HepG2 (cell line): ENCODE data around the gene CALR. TPM values are rescaled to one million over a fixed set of nuclear protein-coding genes. Genes with fewer than 3 reads are reported as not detected.

Experiments
- ATF7-NPFF ChIP-seq: sonication (generic); formaldehyde crosslinking; IDR thresholded peaks from 2 replicates; pipeline ENCODE4 v1.8.1; 2023; ENCODE audit warnings: mild to moderate bottlenecking, low read depth, missing genetic modification reagents, moderate library complexity
- CBFB ChIP-seq: sonication (generic); formaldehyde crosslinking; IDR thresholded peaks from 2 replicates; pipeline ENCODE4 v1.4.0; 2020; ENCODE audit warnings: missing genetic modification reagents
- HNRNPL ChIP-seq: fragments of 200-400 bp; formaldehyde crosslinking; IDR thresholded peaks from 2 replicates; pipeline ENCODE4 v1.6.1; 2017; ENCODE audit warnings: mild to moderate bottlenecking, low read depth, low read length
- HNRNPLL ChIP-seq: fragments of 200-400 bp; formaldehyde crosslinking; IDR thresholded peaks from 2 replicates; pipeline ENCODE4 v1.6.1; 2017; ENCODE audit warnings: mild to moderate bottlenecking, low read depth, low read length; ENCODE audit not compliant: poor library complexity, severe bottlenecking
- ISL2 ChIP-seq: sonication (generic); formaldehyde crosslinking; IDR thresholded peaks from 2 replicates; pipeline ENCODE4 v1.5.0; 2020; ENCODE audit warnings: missing genetic modification reagents
- KAT2B ChIP-seq: fragments of 150-350 bp; IDR thresholded peaks from 2 replicates; pipeline ENCODE4 v1.6.1; 2014; ENCODE audit warnings: low read depth, low read length, borderline replicate concordance
- KLF16 ChIP-seq, 2 experiments: sonication (generic) in 1 of 2; formaldehyde crosslinking in 1 of 2; IDR thresholded peaks; 2 replicates each; pipeline versions ENCODE4 v1.6.1 to v1.8.0; 2016 to 2023; ENCODE audit warnings: missing genetic modification reagents in 2 of 2, missing compliant biosample characterization in 1 of 2
- PITX1 ChIP-seq: sonication (generic); formaldehyde crosslinking; IDR thresholded peaks from 2 replicates; pipeline ENCODE4 v1.5.1; 2020; ENCODE audit warnings: mild to moderate bottlenecking, missing genetic modification reagents
- RBFOX2 ChIP-seq: fragments of 200-400 bp; formaldehyde crosslinking; IDR thresholded peaks from 2 replicates; pipeline ENCODE4 v1.6.1; 2017; ENCODE audit warnings: low read depth, mild to moderate bottlenecking, low read length
- SAP130 ChIP-seq: IDR thresholded peaks from 2 replicates; pipeline ENCODE4 v1.6.1; 2016; ENCODE audit warnings: low read depth
- ZFY ChIP-seq: sonication (generic); formaldehyde crosslinking; IDR thresholded peaks from 2 replicates; pipeline ENCODE4 v1.4.0; 2020; ENCODE audit warnings: missing genetic modification reagents
- ZNF556 ChIP-seq: sonication (generic); formaldehyde crosslinking; IDR thresholded peaks from 2 replicates; pipeline ENCODE4 v1.4.0; 2020; ENCODE audit warnings: mild to moderate bottlenecking, missing genetic modification reagents, borderline replicate concordance
- polyA plus RNA-seq, 8 experiments: library from polyadenylated mRNA; depleted of rRNA in 3 of 8; stranded (reverse) in 7 of 8; unstranded in 1 of 8; fragments of >200 nt; fragmentation: Illumina TruSeq in 4 of 8; extraction: Trizol in 4 of 8; gene quantifications; 2 replicates each; pipeline versions ENCODE4 v1.2.1 to v1.2.3, GENCODE V29; 2011 to 2016; ENCODE audit warnings: low read depth in 4 of 8, missing spikeins in 1 of 8, mixed read lengths in 1 of 8; ENCODE audit not compliant: insufficient read depth in 1 of 8
- total RNA-seq, 5 experiments: library from RNA; depleted of rRNA; stranded (reverse); fragments of >200 nt; fragmentation: Illumina TruSeq; extraction: Trizol; gene quantifications; 2 replicates each; pipeline ENCODE4 v1.2.3, GENCODE V29; 2016; ENCODE audit warnings: low read depth in 1 of 5
- TF ChIP-seq, protein P1 (sequence below): IDR thresholded peaks from 2 replicates; pipeline ENCODE4 v1.6.1; 2018; ENCODE audit warnings: missing genetic modification reagents
- TF ChIP-seq, protein P2 (sequence below): sonication (generic); formaldehyde crosslinking; IDR thresholded peaks from 2 replicates; pipeline ENCODE4 v1.8.0; 2022; ENCODE audit warnings: missing genetic modification reagents, mild to moderate bottlenecking, borderline replicate concordance
- TF ChIP-seq, protein P3 (sequence below): sonication (generic); formaldehyde crosslinking; IDR thresholded peaks from 2 replicates; pipeline ENCODE4 v1.5.0; 2020; ENCODE audit warnings: missing genetic modification reagents, mild to moderate bottlenecking, borderline replicate concordance
- TF ChIP-seq, protein P4 (sequence below): sonication (generic); formaldehyde crosslinking; IDR thresholded peaks from 2 replicates; pipeline ENCODE4 v1.4.0; 2020; ENCODE audit warnings: missing genetic modification reagents
- TF ChIP-seq, protein P5 (sequence below): sonication (generic); formaldehyde crosslinking; IDR thresholded peaks from 2 replicates; pipeline ENCODE4 v1.4.0; 2020; ENCODE audit warnings: missing genetic modification reagents
- TF ChIP-seq, protein P6 (sequence below): sonication (generic); formaldehyde crosslinking; IDR thresholded peaks from 2 replicates; pipeline ENCODE4 v1.9.0; 2022; ENCODE audit warnings: low read depth, missing genetic modification reagents

The CALR gene
- total and polyA plus RNA-seq, 2 of the 13 experiments (the other 11 are each of a cell fraction or from before 2014, with no cell fraction given), result 898 to 934 TPM

DNA sequence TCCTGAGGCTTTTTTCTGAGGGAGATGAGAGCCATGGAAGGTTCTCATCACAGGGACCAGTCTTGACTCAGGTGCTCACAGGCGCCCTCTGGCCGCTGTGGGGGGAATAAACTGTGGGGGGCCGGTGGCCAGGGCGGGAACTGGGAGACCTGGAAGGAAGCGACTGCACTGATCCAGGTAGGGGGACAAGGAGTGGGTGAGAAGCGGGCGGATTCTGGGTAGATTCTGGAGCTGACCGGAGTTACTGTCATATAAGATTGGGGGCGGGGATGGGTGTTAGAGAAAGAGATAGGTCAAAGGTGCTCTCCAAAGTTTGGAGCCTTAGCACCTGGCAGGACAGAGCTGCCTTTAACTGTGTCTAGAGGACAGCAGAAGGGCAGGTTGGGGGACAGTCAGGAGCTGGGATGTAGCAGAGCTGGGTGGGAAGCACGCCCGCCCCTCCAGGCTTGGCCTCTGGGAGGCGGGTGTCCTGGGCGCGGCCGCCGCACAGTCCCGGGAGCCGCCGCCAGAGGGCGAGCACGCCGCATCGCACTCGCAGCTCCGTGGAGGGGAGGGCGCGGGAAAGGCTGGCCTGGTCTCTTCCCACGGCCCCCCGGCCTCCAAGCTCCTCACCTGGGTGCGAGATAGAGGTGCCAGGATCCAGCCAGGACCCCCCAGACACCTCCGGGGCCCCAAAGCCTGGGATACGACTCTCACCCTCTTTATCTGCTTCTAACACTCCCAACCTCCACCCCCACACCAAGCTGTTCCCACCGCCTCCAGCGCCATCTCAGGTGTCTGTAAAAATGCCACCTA lies 26.8 kb downstream of the CALR start (continued):
- TF ChIP-seq KAT2B (no peak), SAP130 (CRISPR knock-in tag) (peak; percentile 51; the same call in 1 of the 2 replicates), ISL2 (CRISPR knock-in tag) (peak; percentile 56; the same call in 1 of the 2 replicates), ZNF556 (CRISPR knock-in tag) (no peak; the same call in 1 of the 2 replicates), CBFB (peak; percentile 59; the same call in 1 of the 2 replicates), HNRNPLL (peak; percentile 41), ATF7-NPFF (CRISPR knock-in tag) (peak; percentile 23; the same call in 1 of the 2 replicates), KLF16 (CRISPR knock-in tag; IDR thresholded peaks at IDR 0.05) (0 out of 4 replicates have a peak, but pooled peaks of 1 of the 2 experiments have one; percentile 32), PITX1 (0 out of 2 replicates have a peak, but pooled peaks have one; percentile 62), ZFY (CRISPR knock-in tag) (peak; percentile 45; the same call in 1 of the 2 replicates), HNRNPL (0 out of 2 replicates have a peak, but pooled peaks have one; percentile 23), RBFOX2 (peak; percentile 53; the same call in 1 of the 2 replicates)
- TF ChIP-seq, protein P1, sequence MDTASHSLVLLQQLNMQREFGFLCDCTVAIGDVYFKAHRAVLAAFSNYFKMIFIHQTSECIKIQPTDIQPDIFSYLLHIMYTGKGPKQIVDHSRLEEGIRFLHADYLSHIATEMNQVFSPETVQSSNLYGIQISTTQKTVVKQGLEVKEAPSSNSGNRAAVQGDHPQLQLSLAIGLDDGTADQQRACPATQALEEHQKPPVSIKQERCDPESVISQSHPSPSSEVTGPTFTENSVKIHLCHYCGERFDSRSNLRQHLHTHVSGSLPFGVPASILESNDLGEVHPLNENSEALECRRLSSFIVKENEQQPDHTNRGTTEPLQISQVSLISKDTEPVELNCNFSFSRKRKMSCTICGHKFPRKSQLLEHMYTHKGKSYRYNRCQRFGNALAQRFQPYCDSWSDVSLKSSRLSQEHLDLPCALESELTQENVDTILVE (CRISPR knock-in tag), result peak; percentile 11; the same call in 1 of the 2 replicates
- TF ChIP-seq, protein P2, sequence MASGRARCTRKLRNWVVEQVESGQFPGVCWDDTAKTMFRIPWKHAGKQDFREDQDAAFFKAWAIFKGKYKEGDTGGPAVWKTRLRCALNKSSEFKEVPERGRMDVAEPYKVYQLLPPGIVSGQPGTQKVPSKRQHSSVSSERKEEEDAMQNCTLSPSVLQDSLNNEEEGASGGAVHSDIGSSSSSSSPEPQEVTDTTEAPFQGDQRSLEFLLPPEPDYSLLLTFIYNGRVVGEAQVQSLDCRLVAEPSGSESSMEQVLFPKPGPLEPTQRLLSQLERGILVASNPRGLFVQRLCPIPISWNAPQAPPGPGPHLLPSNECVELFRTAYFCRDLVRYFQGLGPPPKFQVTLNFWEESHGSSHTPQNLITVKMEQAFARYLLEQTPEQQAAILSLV (CRISPR knock-in tag), result 0 out of 2 replicates have a peak, but pooled peaks have one; percentile 28
- TF ChIP-seq, protein P3, sequence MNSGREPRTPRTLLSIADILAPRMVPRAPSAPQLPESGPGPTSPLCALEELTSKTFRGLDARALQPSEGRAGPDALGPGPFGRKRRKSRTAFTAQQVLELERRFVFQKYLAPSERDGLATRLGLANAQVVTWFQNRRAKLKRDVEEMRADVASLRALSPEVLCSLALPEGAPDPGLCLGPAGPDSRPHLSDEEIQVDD (CRISPR knock-in tag), result no peak
- TF ChIP-seq, protein P4, sequence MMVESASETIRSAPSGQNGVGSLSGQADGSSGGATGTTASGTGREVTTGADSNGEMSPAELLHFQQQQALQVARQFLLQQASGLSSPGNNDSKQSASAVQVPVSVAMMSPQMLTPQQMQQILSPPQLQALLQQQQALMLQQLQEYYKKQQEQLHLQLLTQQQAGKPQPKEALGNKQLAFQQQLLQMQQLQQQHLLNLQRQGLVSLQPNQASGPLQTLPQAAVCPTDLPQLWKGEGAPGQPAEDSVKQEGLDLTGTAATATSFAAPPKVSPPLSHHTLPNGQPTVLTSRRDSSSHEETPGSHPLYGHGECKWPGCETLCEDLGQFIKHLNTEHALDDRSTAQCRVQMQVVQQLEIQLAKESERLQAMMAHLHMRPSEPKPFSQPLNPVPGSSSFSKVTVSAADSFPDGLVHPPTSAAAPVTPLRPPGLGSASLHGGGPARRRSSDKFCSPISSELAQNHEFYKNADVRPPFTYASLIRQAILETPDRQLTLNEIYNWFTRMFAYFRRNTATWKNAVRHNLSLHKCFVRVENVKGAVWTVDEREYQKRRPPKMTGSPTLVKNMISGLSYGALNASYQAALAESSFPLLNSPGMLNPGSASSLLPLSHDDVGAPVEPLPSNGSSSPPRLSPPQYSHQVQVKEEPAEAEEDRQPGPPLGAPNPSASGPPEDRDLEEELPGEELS (CRISPR knock-in tag), result no peak
- TF ChIP-seq, protein P5, sequence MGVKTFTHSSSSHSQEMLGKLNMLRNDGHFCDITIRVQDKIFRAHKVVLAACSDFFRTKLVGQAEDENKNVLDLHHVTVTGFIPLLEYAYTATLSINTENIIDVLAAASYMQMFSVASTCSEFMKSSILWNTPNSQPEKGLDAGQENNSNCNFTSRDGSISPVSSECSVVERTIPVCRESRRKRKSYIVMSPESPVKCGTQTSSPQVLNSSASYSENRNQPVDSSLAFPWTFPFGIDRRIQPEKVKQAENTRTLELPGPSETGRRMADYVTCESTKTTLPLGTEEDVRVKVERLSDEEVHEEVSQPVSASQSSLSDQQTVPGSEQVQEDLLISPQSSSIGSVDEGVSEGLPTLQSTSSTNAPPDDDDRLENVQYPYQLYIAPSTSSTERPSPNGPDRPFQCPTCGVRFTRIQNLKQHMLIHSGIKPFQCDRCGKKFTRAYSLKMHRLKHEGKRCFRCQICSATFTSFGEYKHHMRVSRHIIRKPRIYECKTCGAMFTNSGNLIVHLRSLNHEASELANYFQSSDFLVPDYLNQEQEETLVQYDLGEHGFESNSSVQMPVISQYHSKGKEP (CRISPR knock-in tag), result no peak
- TF ChIP-seq, protein P6, sequence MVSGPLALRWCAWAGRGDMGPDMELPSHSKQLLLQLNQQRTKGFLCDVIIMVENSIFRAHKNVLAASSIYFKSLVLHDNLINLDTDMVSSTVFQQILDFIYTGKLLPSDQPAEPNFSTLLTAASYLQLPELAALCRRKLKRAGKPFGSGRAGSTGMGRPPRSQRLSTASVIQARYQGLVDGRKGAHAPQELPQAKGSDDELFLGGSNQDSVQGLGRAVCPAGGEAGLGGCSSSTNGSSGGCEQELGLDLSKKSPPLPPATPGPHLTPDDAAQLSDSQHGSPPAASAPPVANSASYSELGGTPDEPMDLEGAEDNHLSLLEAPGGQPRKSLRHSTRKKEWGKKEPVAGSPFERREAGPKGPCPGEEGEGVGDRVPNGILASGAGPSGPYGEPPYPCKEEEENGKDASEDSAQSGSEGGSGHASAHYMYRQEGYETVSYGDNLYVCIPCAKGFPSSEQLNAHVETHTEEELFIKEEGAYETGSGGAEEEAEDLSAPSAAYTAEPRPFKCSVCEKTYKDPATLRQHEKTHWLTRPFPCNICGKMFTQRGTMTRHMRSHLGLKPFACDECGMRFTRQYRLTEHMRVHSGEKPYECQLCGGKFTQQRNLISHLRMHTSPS (CRISPR knock-in tag), result peak; percentile 26; the same call in 1 of the 2 replicates
